Measurements from ENCODE around the gene CD164.

CD164 gene

GRCh38 chr6:109381747-109382575 is at the start of gene CD164:
Gene CD164, minus strand, starts transcription at chr6:109382467. Its CDS starts 89 bp downstream, at chr6:109382378.
- peak; percentile 91 for DNase-seq (ENCODE audit: low read depth)

GRCh38 chr6:109429496-109429895 is 47.2 kb upstream of the CD164 start:
- no peak for DNase-seq (ENCODE audit: low read depth)

- DNase-seq (ENCODE audit: low read depth): no peak
Observed at GRCh38 chr6:109428889-109429477, 46.7 kb upstream of the CD164 start.

GRCh38 chr6:109424946-109425345 is 42.7 kb upstream of the CD164 start:
- no peak for DNase-seq (ENCODE audit: low read depth)

GRCh38 chr6:109421184-109421583 is 38.9 kb upstream of the CD164 start:
- no peak for DNase-seq (ENCODE audit: low read depth)

- no peak for DNase-seq (ENCODE audit: low read depth)
Observed at GRCh38 chr6:109420751-109421150, 38.5 kb upstream of the CD164 start.

- DNase-seq (ENCODE audit: low read depth): no peak
Observed at GRCh38 chr6:109417646-109418045, 35.4 kb upstream of the CD164 start.

- no peak for DNase-seq (ENCODE audit: low read depth)
Observed at GRCh38 chr6:109411034-109411433, 28.8 kb upstream of the CD164 start.

GRCh38 chr6:109406196-109406595 is 23.9 kb upstream of the CD164 start:
- DNase-seq (ENCODE audit: low read depth): no peak

GRCh38 chr6:109397020-109397419 is 14.8 kb upstream of the CD164 start:
- DNase-seq (ENCODE audit: low read depth): no peak

GRCh38 chr6:109396046-109396718 is 13.9 kb upstream of the CD164 start:
- DNase-seq (ENCODE audit: low read depth): no peak

GRCh38 chr6:109393886-109394281 is 11.6 kb upstream of the CD164 start:
- no peak for DNase-seq (ENCODE audit: low read depth)

- no peak for DNase-seq (ENCODE audit: low read depth)
Observed at GRCh38 chr6:109393157-109393885, 11.1 kb upstream of the CD164 start.

- DNase-seq (ENCODE audit: low read depth): no peak
Observed at GRCh38 chr6:109389650-109390274, 7.5 kb upstream of the CD164 start.

GRCh38 chr6:109388265-109388664 is 6.0 kb upstream of the CD164 start:
- DNase-seq (ENCODE audit: low read depth): no peak

GRCh38 chr6:109383438-109383940 is 1.2 kb upstream of the CD164 start:
- DNase-seq (ENCODE audit: low read depth): no peak

- peak; percentile 87 for DNase-seq (ENCODE audit: low read depth)
Observed at GRCh38 chr6:109382576-109383437, 540 bp upstream of the CD164 start.

- no peak for DNase-seq (ENCODE audit: low read depth)
Observed at GRCh38 chr6:109381061-109381746, 1.1 kb downstream of the CD164 start.

- no peak for DNase-seq (ENCODE audit: low read depth)
Observed at GRCh38 chr6:109379711-109380110, 2.6 kb downstream of the CD164 start.

- DNase-seq (ENCODE audit: low read depth): no peak
Observed at GRCh38 chr6:109377717-109378116, 4.5 kb downstream of the CD164 start.

Data from T-helper 22 cell (primary cell).